ENCODE measurements around the gene ATG9A.

- TF ChIP-seq EP300 (IDR thresholded peaks at IDR 0.05) (no peak), CTCF (IDR thresholded peaks at IDR 0.05) (no peak)
Observed at GRCh38 chr2:219271021-219271420, 41.6 kb upstream of the ATG9A start.

Measured in gastroesophageal sphincter (tissue), 3 donors.